ENCODE measurements around the gene ANAPC4. TPM values are rescaled to one million over a fixed set of nuclear protein-coding genes. Genes with fewer than 3 reads are reported as not detected.
A peak's percentile ranks its signal among the peaks of the same experiment; 100 is the strongest.

The ANAPC4 gene
- total and polyA plus RNA-seq, 4 donors = 15.4 to 98.5 (median 32.5) TPM

- DNase-seq (no peak), ATAC-seq (ENCODE audit: insufficient read depth, low FRiP score) (no peak)
- Histone ChIP-seq H3K4me3 (no peak overlapping the region), H3K9me3 (ENCODE audit: control insufficient read depth in 4 of 4, insufficient read depth in 3 of 4, low read length in 3 of 4) (no peaks in the 10 kb centered on the region), H3K27ac (ENCODE audit: low read depth in 1 of 2, low read length in 1 of 2) (no peak overlapping the region), H3K9ac (ENCODE audit: insufficient read depth in 1 of 2, low read length in 2 of 2) (no peak overlapping the region), H3K27me3 (ENCODE audit: control insufficient read depth in 3 of 3, insufficient read depth in 3 of 3, low read length in 2 of 3) (no peaks in the 10 kb centered on the region), H3K4me1 (ENCODE audit: control insufficient read depth in 5 of 5, insufficient read depth in 5 of 5, low read length in 5 of 5) (no peaks in the 10 kb centered on the region), H3K36me3 (ENCODE audit: control insufficient read depth in 4 of 4, insufficient read depth in 4 of 4, low read length in 4 of 4) (no peaks in the 10 kb centered on the region)
- WGBS, 2 donors = 91 to 92% methylated on average over 14 of the region's 14 CpGs
- TF ChIP-seq CTCF (IDR thresholded peaks at IDR 0.05; ENCODE audit: control extremely low read depth, extremely low read depth) = no peak
Measured at GRCh38 chr4:25433966-25434827, 57.1 kb downstream of the ANAPC4 start.

GRCh38 chr4:25437926-25438325, 60.9 kb downstream of the ANAPC4 start:
- Histone ChIP-seq H3K9me3 (ENCODE audit: control insufficient read depth in 4 of 4, insufficient read depth in 3 of 4, low read length in 3 of 4) (no peaks in the 10 kb centered on the region), H3K4me3 (no peak overlapping the region), H3K4me1 (ENCODE audit: control insufficient read depth in 5 of 5, insufficient read depth in 5 of 5, low read length in 5 of 5) (peaks cover 0 to 14% (median 2%) of the 10 kb centered on the region in 5 donors), H3K27me3 (ENCODE audit: control insufficient read depth in 3 of 3, insufficient read depth in 3 of 3, low read length in 2 of 3) (no peaks in the 10 kb centered on the region), H3K9ac (ENCODE audit: insufficient read depth in 1 of 2, low read length in 2 of 2) (no peak overlapping the region), H3K27ac (ENCODE audit: low read depth in 1 of 2, low read length in 1 of 2) (no peak overlapping the region), H3K36me3 (ENCODE audit: control insufficient read depth in 4 of 4, insufficient read depth in 4 of 4, low read length in 4 of 4) (no peaks in the 10 kb centered on the region)
- ATAC-seq (ENCODE audit: insufficient read depth, low FRiP score) = no peak
- no peak for TF ChIP-seq CTCF (IDR thresholded peaks at IDR 0.05; ENCODE audit: control extremely low read depth, extremely low read depth)
- no peak for DNase-seq

GRCh38 chr4:25439918-25440477, 62.9 kb downstream of the ANAPC4 start:
- TF ChIP-seq CTCF (IDR thresholded peaks at IDR 0.05; ENCODE audit: control extremely low read depth, extremely low read depth) = peak; percentile 56
- ATAC-seq (ENCODE audit: insufficient read depth, low FRiP score) (peak; percentile 40), DNase-seq (peak; percentile 72 to 85 (median 84))
- Histone ChIP-seq H3K9me3 (ENCODE audit: control insufficient read depth in 4 of 4, insufficient read depth in 3 of 4, low read length in 3 of 4) (no peaks in the 10 kb centered on the region), H3K27ac (ENCODE audit: low read depth in 1 of 2, low read length in 1 of 2) (peak overlapping the region in 1 of 2 donors; percentile 20), H3K36me3 (ENCODE audit: control insufficient read depth in 4 of 4, insufficient read depth in 4 of 4, low read length in 4 of 4) (no peaks in the 10 kb centered on the region), H3K4me3 (no peak overlapping the region), H3K27me3 (ENCODE audit: control insufficient read depth in 3 of 3, insufficient read depth in 3 of 3, low read length in 2 of 3) (no peaks in the 10 kb centered on the region), H3K9ac (ENCODE audit: insufficient read depth in 1 of 2, low read length in 2 of 2) (no peak overlapping the region), H3K4me1 (ENCODE audit: control insufficient read depth in 5 of 5, insufficient read depth in 5 of 5, low read length in 5 of 5) (peaks cover 0 to 14% (median 2%) of the 10 kb centered on the region in 5 donors)
- WGBS, 2 donors = 27 to 35% methylated on average over 2 of the region's 2 CpGs

Measured in lung (tissue), 12 donors.